ENCODE results near the gene ACADL. TPM values are rescaled to one million over a fixed set of nuclear protein-coding genes. Genes with fewer than 3 reads are reported as not detected.
"Not testable (repeated sequence)": the region's sequence is repeated elsewhere in the genome, so short reads cannot be mapped to it uniquely, and the experiment has no call there.

Gene ACADL
- total and polyA plus RNA-seq, 2 of the 13 experiments (the other 11 are each of a cell fraction or from before 2014, with no cell fraction given), result not detected

GRCh38 chr2:210177769-210178168 is 47.5 kb downstream of the ACADL start (continued):
- TF ChIP-seq BCLAF1 (IDR thresholded peaks at IDR 0.05) (no peak), TOPORS (CRISPR knock-in tag; IDR thresholded peaks at IDR 0.05) (no peak), ZNF782 (CRISPR knock-in tag; IDR thresholded peaks at IDR 0.05; ENCODE audit: borderline replicate concordance) (no peak), ZNF557 (CRISPR knock-in tag; IDR thresholded peaks at IDR 0.05) (no peak), ZC3H4 (CRISPR knock-in tag; IDR thresholded peaks at IDR 0.05; ENCODE audit: borderline replicate concordance) (no peak), RFXANK (CRISPR knock-in tag; IDR thresholded peaks at IDR 0.05) (no peak), KLF16 (CRISPR knock-in tag; IDR thresholded peaks at IDR 0.05) (no peak), ZNF18 (CRISPR knock-in tag; IDR thresholded peaks at IDR 0.05; ENCODE audit: insufficient replicate concordance) (no peak), ZNF292 (CRISPR knock-in tag; IDR thresholded peaks at IDR 0.05; ENCODE audit: borderline replicate concordance, low read depth) (no peak), FOXO4 (CRISPR knock-in tag; conservative IDR thresholded peaks at IDR 0.05) (no peak), YEATS4 (CRISPR knock-in tag; IDR thresholded peaks at IDR 0.05; ENCODE audit: borderline replicate concordance) (no peak), ZMAT5 (CRISPR knock-in tag; IDR thresholded peaks at IDR 0.05; ENCODE audit: borderline replicate concordance, low read depth) (no peak), MED13 (CRISPR knock-in tag; IDR thresholded peaks at IDR 0.05) (no peak), ZNF747 (CRISPR knock-in tag; IDR thresholded peaks at IDR 0.05; ENCODE audit: borderline replicate concordance) (no peak)

GRCh38 chr2:210177115-210177514 is 48.1 kb downstream of the ACADL start:
- H3K27ac ChIP-seq (ENCODE audit: extremely low read length, insufficient read depth, low read length); BruUV-seq (replicated peaks); H3K79me2 ChIP-seq (ENCODE audit: insufficient read depth, low read length); H3K4me2 ChIP-seq (ENCODE audit: low read depth, low read length); H2AFZ ChIP-seq (ENCODE audit: low read length); H3K27me3 ChIP-seq (ENCODE audit: control insufficient read depth in 1 of 2, insufficient read depth in 2 of 2, low read length in 2 of 2); POLR2A ChIA-PET; ATAC-seq; intact Hi-C loops (cut with micrococcal nuclease; ENCODE audit: unreplicated experiment); FAIRE-seq; H3K9me3 ChIP-seq (ENCODE audit: low read length); DNase-seq (ENCODE audit: low spot score); H3K9ac ChIP-seq (ENCODE audit: insufficient read depth, low read depth, low read length); H3K4me3 ChIP-seq (replicated peaks in 1 of 3; ENCODE audit: insufficient read depth in 1 of 3, low read depth in 2 of 3, low read length in 3 of 3); CTCF ChIA-PET (ENCODE audit: low intra/inter-chr PET ratio, low total read pairs); H4K20me1 ChIP-seq (ENCODE audit: insufficient read depth, low read length); H3K36me3 ChIP-seq (replicated peaks in 1 of 2; ENCODE audit: control insufficient read depth in 1 of 2, insufficient read depth in 2 of 2, low read length in 2 of 2): not testable (repeated sequence)
- WGBS (ENCODE audit: low lambda C conversion rate), result 68% methylated on average over 1 of the region's 1 CpG
- in situ Hi-C loops (cut with HindIII; ENCODE audit: extremely low pct_ligation_motif_present, low pct_unique_long_range_greater_than_20kb), result loop anchor here (25.0 kb wide), 1 partner anchor 1790 kb away; no protein-coding TSS in a partner anchor
- peaks cover 19% of the 10 kb centered on the region for H3K4me1 ChIP-seq (ENCODE audit: insufficient read depth, low read length)

Measured in HepG2 (cell line).